Measurements from ENCODE around the gene PRUNE2.

DNA sequence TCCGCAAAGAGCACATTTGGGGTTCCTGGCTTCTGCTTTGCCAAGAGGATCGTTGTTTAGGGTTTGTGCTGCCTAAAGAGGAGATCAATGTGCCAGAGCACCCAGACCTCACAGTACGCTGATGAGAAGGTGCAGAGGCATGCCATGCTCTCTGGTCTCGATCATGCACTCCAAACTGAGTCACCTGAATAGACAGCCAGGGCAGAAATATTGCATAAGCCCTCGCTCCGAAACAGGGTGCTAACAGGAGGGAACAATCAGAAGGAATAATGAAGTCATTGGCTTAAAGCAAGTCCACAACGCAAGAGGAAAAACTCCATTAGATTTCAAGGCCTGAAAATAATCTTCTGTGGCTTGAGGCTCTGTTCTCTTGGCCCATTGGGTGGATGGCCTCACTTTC lies 322.7 kb downstream of the PRUNE2 start:
- TF ChIP-seq, protein P1, sequence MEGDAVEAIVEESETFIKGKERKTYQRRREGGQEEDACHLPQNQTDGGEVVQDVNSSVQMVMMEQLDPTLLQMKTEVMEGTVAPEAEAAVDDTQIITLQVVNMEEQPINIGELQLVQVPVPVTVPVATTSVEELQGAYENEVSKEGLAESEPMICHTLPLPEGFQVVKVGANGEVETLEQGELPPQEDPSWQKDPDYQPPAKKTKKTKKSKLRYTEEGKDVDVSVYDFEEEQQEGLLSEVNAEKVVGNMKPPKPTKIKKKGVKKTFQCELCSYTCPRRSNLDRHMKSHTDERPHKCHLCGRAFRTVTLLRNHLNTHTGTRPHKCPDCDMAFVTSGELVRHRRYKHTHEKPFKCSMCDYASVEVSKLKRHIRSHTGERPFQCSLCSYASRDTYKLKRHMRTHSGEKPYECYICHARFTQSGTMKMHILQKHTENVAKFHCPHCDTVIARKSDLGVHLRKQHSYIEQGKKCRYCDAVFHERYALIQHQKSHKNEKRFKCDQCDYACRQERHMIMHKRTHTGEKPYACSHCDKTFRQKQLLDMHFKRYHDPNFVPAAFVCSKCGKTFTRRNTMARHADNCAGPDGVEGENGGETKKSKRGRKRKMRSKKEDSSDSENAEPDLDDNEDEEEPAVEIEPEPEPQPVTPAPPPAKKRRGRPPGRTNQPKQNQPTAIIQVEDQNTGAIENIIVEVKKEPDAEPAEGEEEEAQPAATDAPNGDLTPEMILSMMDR (IDR thresholded peaks at IDR 0.05), result no peak
- TF ChIP-seq POLR2A (IDR thresholded peaks at IDR 0.05), result no peak

All from Peyer's patch (tissue), 4 donors.